Caco-2 (cell line): ENCODE measurements around the gene PPFIBP1. TPM values are rescaled to one million over a fixed set of nuclear protein-coding genes. Genes with fewer than 3 reads are reported as not detected.
A peak's percentile ranks its signal among the peaks of the same experiment; 100 is the strongest.

ENCODE experiments used
- BruUV-seq: library from RNA; stranded (reverse); fragments of 400-500 nt; replicated peaks from 2 replicates; lab custom pipeline; 2021; lab: Mats Ljungman, UMichigan
- CTCF ChIA-PET: fragments of 300-600 bp; sonication (Branson Sonifier 250); formaldehyde crosslinking; loops from one replicate; lab custom pipeline; 2022; ENCODE audit warnings: antibody characterized with exemption; lab: Charles Lee
- POLR2A ChIA-PET: fragments of 300-600 bp; sonication (Branson Sonifier 250); formaldehyde crosslinking; loops from one replicate; lab custom pipeline; 2022; ENCODE audit warnings: antibody characterized with exemption; lab: Charles Lee
- DNase-seq, 2 experiments: peaks; one replicate each; pipeline versions ENCODE4 v3.0.0 to v3.0.0-alpha.2; 2020 to 2022
- H3K27me3 ChIP-seq: replicated peaks from 2 replicates; pipeline ENCODE4 v1.6.0; 2011; ENCODE audit warnings: low read length; ENCODE audit not compliant: control insufficient read depth, insufficient read depth
- H3K36me3 ChIP-seq: 2 replicates; pipeline ENCODE4 v1.5.1; 2011; ENCODE audit warnings: low read length; ENCODE audit not compliant: control insufficient read depth, insufficient read depth
- H3K4me1 ChIP-seq: fragments of 250-450 bp; sonication (Bioruptor Pico); 2 replicates; pipeline ENCODE4 v1.5.1; 2020; ENCODE audit warnings: mild to moderate bottlenecking
- H3K4me3 ChIP-seq: 2 replicates; pipeline ENCODE4 v1.5.1; 2011; ENCODE audit warnings: low read depth, mild to moderate bottlenecking, control low read depth, low read length
- H3K9me3 ChIP-seq: fragments of 250-450 bp; sonication (Bioruptor Pico); 2 replicates; pipeline ENCODE4 v1.5.1; 2020; ENCODE audit warnings: mild to moderate bottlenecking, moderate library complexity
- H3K27ac Mint-ChIP-seq: one replicate; pipeline ENCODE4 v1.8.0; 2022; ENCODE audit warnings: mixed read lengths; ENCODE audit not compliant: unreplicated experiment
- H3K27me3 Mint-ChIP-seq: one replicate; pipeline ENCODE4 v1.8.0; 2022; ENCODE audit warnings: mixed read lengths; ENCODE audit not compliant: insufficient read depth, unreplicated experiment
- H3K36me3 Mint-ChIP-seq: one replicate; pipeline ENCODE4 v1.8.0; 2022; ENCODE audit warnings: mild to moderate bottlenecking, mixed read lengths; ENCODE audit not compliant: insufficient read depth, unreplicated experiment
- H3K4me1 Mint-ChIP-seq: one replicate; pipeline ENCODE4 v1.8.0; 2022; ENCODE audit warnings: low read depth, mixed read lengths; ENCODE audit not compliant: unreplicated experiment
- H3K4me3 Mint-ChIP-seq: one replicate; pipeline ENCODE4 v1.8.0; 2022; ENCODE audit warnings: mild to moderate bottlenecking, moderate library complexity, mixed read lengths; ENCODE audit not compliant: unreplicated experiment
- H3K9me3 Mint-ChIP-seq: one replicate; pipeline ENCODE4 v1.8.0; 2022; ENCODE audit warnings: mixed read lengths; ENCODE audit not compliant: unreplicated experiment
- intact Hi-C: fragments of 100-400 bp; cut with micrococcal nuclease; formaldehyde crosslinking; loops from one replicate; pipeline ENCODE4 v1.10.0; 2022; ENCODE audit not compliant: unreplicated experiment
- total RNA-seq: library from RNA; stranded (reverse); gene quantifications from 2 replicates; pipeline ENCODE4 v1.2.3, GENCODE V29; 2022
- TF ChIP-seq, protein P1 (sequence below), 2 experiments: fragments of 200-600 bp in 1 of 2; IDR thresholded peaks; 1 replicate in 1 of 2; 2 replicates in 1 of 2; pipeline versions ENCODE4 v1.5.1 to v1.8.0; 2011 to 2022; ENCODE audit warnings: antibody characterized with exemption in 1 of 2, control low read depth in 1 of 2, inconsistent platforms in 1 of 2, low read depth in 1 of 2, low read length in 1 of 2, mild to moderate bottlenecking in 1 of 2, moderate library complexity in 1 of 2; ENCODE audit not compliant: insufficient read depth in 1 of 2, severe bottlenecking in 1 of 2, unreplicated experiment in 1 of 2

PPFIBP1 gene
- total RNA-seq, 1 experiment from 2014 or later = 109 TPM

DNA sequence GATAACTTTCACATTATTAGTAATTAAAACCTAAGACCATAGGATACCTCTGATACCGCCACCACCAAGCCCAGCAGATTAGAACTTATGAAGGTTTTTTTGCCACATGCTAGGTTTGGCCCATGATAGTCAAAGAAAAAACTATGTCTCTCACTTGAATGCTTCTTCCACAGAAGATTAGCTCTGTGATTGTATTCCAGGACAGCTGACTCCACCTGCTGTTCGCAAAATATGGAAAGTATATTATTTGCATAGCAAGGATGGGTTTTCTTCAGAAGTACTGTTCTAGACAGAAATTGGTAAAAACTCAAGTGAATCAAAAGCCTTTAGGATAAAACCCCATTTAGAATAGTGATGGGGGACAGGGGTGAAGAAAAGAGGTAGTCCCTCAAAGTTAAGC, 42.2 kb downstream of the PPFIBP1 start:
- no peak for DNase-seq
- H3K27me3 Mint-ChIP-seq = no peaks in the 10 kb centered on the region
- no peaks in the 10 kb centered on the region for H3K9me3 Mint-ChIP-seq
- Histone ChIP-seq H3K4me1 (no peaks in the 10 kb centered on the region), H3K27me3 (no peaks in the 10 kb centered on the region), H3K36me3 (no peaks in the 10 kb centered on the region), H3K9me3 (no peaks in the 10 kb centered on the region), H3K4me3 (no peak overlapping the region)
- no peak overlapping the region for H3K4me3 Mint-ChIP-seq
- intact Hi-C loops = loop anchor here (1.0 kb wide), 1 partner anchor 131 kb away; no protein-coding TSS in a partner anchor
- ChIA-PET CTCF (interaction anchor here (0.7 to 1.5 kb wide), 6 partner anchors 11 to 141 kb away, joined by 3 to 9 read pairs (median 4); partner anchors contain the start of gene PPFIBP1), POLR2A (interaction anchor here (1.0 to 1.1 kb wide), 2 partner anchors 42 to 131 kb away, joined by 6 to 10 read pairs; partner anchors contain the start of gene PPFIBP1)
- H3K27ac Mint-ChIP-seq = no peak overlapping the region
- TF ChIP-seq, protein P1, sequence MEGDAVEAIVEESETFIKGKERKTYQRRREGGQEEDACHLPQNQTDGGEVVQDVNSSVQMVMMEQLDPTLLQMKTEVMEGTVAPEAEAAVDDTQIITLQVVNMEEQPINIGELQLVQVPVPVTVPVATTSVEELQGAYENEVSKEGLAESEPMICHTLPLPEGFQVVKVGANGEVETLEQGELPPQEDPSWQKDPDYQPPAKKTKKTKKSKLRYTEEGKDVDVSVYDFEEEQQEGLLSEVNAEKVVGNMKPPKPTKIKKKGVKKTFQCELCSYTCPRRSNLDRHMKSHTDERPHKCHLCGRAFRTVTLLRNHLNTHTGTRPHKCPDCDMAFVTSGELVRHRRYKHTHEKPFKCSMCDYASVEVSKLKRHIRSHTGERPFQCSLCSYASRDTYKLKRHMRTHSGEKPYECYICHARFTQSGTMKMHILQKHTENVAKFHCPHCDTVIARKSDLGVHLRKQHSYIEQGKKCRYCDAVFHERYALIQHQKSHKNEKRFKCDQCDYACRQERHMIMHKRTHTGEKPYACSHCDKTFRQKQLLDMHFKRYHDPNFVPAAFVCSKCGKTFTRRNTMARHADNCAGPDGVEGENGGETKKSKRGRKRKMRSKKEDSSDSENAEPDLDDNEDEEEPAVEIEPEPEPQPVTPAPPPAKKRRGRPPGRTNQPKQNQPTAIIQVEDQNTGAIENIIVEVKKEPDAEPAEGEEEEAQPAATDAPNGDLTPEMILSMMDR (IDR thresholded peaks at IDR 0.05; ENCODE audit: insufficient read depth in 1 of 2, low read depth in 1 of 2, low read length in 1 of 2, severe bottlenecking in 1 of 2, unreplicated experiment in 1 of 2) = peak in 1 of 2 experiments; percentile 6
- BruUV-seq = no TSS peak
- peaks cover 12% of the 10 kb centered on the region for H3K4me1 Mint-ChIP-seq
- H3K36me3 Mint-ChIP-seq = peaks cover 5% of the 10 kb centered on the region

DNA sequence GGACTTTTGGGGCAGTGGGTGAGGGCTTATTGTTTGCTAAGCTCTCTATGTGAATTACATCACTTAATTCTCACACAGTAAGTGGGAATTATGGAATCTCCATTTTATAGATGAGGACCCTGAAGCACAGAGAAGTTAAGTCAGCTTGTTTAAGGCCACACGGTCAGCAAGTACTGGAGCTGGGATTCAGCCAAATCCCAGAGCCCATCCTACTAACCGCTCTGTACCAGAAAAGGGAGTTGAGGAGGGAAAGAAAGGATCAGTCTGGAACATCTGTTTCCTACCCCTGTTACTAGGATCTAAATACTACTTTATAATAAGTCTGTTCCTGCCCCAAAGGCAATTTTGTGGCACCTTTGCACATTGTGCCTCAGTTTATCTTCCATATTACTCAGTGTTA, 42.6 kb downstream of the PPFIBP1 start:
- Mint-ChIP-seq H3K4me1 (peaks cover 12% of the 10 kb centered on the region), H3K36me3 (peaks cover 5% of the 10 kb centered on the region), H3K27ac (no peak overlapping the region), H3K4me3 (no peak overlapping the region), H3K9me3 (no peaks in the 10 kb centered on the region), H3K27me3 (no peaks in the 10 kb centered on the region)
- POLR2A ChIA-PET = no interaction called here
- TF ChIP-seq, protein P1 (IDR thresholded peaks at IDR 0.05; ENCODE audit: insufficient read depth in 1 of 2, low read depth in 1 of 2, low read length in 1 of 2, severe bottlenecking in 1 of 2, unreplicated experiment in 1 of 2) = no peak
- H3K4me3 ChIP-seq = no peak overlapping the region
- H3K9me3 ChIP-seq = no peaks in the 10 kb centered on the region
- no TSS peak for BruUV-seq
- no peak for DNase-seq
- CTCF ChIA-PET = interaction anchor here (1.0 to 1.5 kb wide), 4 partner anchors 25 to 142 kb away, joined by 3 to 9 read pairs (median 4); no protein-coding TSS in a partner anchor
- H3K36me3 ChIP-seq = no peaks in the 10 kb centered on the region
- H3K27me3 ChIP-seq = no peaks in the 10 kb centered on the region
- H3K4me1 ChIP-seq = no peaks in the 10 kb centered on the region
- intact Hi-C loops = loop anchor here (1.0 kb wide), 1 partner anchor 131 kb away; no protein-coding TSS in a partner anchor

DNA sequence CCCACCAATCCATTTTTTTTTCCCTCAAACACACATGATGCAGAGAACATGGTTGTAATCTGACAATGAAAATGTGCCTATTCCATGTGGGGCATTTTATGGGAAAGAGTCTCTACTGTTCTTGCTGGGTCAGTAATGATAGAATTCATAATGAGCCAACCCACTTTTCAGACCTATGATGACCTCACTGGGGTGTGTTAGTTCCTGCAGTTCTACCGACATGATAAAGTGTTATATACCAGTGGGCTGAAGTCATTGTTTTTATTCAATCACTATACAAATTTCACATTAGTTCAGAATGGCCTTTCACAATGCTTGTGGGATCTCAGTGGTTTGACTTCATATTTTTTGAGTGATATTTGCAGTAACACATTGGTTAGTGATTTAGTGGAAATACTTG, 47.5 kb downstream of the PPFIBP1 start:
- no TSS peak for BruUV-seq
- POLR2A ChIA-PET = no interaction called here

More for the DNA sequence above, 47.5 kb downstream of the PPFIBP1 start:
- peaks cover 5% of the 10 kb centered on the region for H3K36me3 Mint-ChIP-seq
- no peak overlapping the region for H3K27ac Mint-ChIP-seq
- no peak for DNase-seq
- H3K9me3 Mint-ChIP-seq = no peaks in the 10 kb centered on the region
- Histone ChIP-seq H3K9me3 (no peaks in the 10 kb centered on the region), H3K4me3 (no peak overlapping the region), H3K27me3 (no peaks in the 10 kb centered on the region), H3K4me1 (no peaks in the 10 kb centered on the region), H3K36me3 (no peaks in the 10 kb centered on the region)
- CTCF ChIA-PET = no interaction called here
- intact Hi-C loops = no loop called here
- TF ChIP-seq, protein P1 (IDR thresholded peaks at IDR 0.05; ENCODE audit: insufficient read depth in 1 of 2, low read depth in 1 of 2, low read length in 1 of 2, severe bottlenecking in 1 of 2, unreplicated experiment in 1 of 2) = no peak
- no peaks in the 10 kb centered on the region for H3K27me3 Mint-ChIP-seq
- no peak overlapping the region for H3K4me3 Mint-ChIP-seq
- peaks cover 12% of the 10 kb centered on the region for H3K4me1 Mint-ChIP-seq
